ENCODE data around the gene UNC79.

DNA sequence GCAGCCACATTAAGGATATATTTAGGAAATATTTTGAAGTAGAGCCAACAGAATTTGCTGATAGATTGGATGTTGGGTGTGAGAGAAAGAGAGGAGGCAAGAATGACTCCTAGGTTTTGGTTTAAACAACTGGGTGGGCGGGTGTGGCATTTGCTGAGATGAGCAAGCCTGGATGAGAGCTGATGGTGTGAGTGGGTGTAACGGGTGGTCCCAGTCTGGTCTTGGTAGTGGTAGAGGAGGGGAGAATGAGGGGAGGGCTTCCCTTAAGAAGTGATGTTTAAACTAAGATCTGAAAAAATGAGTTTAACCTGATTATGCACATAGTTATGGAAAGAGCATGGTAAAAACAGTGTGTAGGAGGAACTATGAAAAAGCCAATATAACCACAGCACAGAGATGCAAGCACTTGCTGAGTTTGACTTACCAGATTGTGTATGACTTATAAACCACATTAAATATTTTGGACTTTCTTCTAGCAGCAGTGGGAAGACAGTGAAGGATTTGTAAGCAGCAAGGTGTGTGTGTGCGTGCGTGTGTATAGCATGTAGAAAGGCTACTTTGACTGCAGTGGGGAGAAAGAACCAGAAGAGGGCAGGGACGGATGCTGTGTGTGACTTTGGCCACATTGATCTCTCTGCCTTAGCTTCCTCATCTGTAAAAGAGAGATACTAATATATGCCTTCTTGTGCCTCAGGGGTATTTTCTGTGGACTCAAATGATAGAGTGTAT, 217.9 kb downstream of the UNC79 start:
- TF ChIP-seq EZH2 (IDR thresholded peaks at IDR 0.05; ENCODE audit: insufficient read depth, poor library complexity, severe bottlenecking): no peak
- no peak for TF ChIP-seq EZH2phosphoT487 (IDR thresholded peaks at IDR 0.05; ENCODE audit: insufficient read depth, low read depth)
